Frontal cortex (tissue), 4 donors: Measurements from ENCODE around the gene EHBP1L1. TPM values are rescaled to one million over a fixed set of nuclear protein-coding genes. Genes with fewer than 3 reads are reported as not detected.

Source experiments
- DNase-seq, 2 donors: peaks; one replicate each; pipeline ENCODE4 v3.0.0; 2012; ENCODE audit warnings: low spot score in 2 of 2
- FAIRE-seq: peaks from 2 replicates; lab custom pipeline; 2012; peaks lifted over from hg19 to GRCh38; lab: Jason Lieb, UNC
- small RNA-seq: library from RNA; depleted of rRNA; stranded (forward); fragments of <200 nt; gene quantifications from one replicate; pipeline ENCODE3, GENCODE V24; 2014
- total RNA-seq: library from RNA; depleted of rRNA; stranded (reverse); fragments of >200 nt; gene quantifications from one replicate; pipeline ENCODE4 v1.2.3, GENCODE V29; 2014
- donor health status: control.
- donor health status: control.
- donor health status: control.

The EHBP1L1 gene
- total RNA-seq, 1 donor from 2014 or later = 8.6 TPM

DNA sequence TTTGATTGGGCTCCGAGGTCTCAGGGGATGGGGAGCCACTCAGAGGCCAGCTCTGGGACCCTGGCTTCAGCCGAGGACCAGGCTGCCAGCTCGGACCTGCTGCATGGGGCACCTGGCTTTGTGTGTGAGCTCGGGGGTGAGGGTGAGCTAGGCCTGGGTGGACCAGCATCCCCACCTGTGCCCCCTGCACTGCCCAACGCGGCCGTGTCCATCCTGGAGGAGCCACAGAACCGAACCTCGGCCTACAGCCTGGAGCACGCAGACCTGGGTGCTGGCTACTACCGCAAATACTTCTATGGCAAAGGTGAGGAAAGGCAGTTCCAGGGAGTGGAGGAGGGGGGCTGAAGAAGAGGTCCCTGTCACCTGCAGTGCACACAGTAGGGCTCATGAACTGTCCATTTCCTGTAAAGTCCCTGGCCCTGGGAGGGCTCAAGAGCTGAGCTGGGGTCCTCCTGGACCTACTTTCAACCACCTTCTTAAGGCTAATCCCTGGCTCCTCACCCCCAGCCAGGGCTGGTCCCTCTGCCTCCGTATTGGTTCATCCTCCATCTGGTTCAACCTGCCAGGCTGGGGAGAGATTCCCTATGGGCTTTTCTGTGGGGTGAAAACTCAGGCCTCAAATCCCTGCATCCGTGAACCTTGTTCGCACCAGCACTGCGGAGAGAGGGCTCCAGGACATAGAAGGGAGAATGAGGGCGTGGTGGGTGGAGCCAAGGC is 65.6 kb downstream of the EHBP1L1 start:
- no peak for DNase-seq
- no peak for FAIRE-seq

Small RNAs within 50 kb of the gene (small RNA-seq; reads per million reads assigned to genes)
- gene AP001362.1 (not detected), gene MIR4690 (not detected)

Other genes with a start within 250 kb of the EHBP1L1 start
- 17.5 TPM for gene DPF2, start 242.2 kb upstream of the EHBP1L1 start, total RNA-seq
- gene TIGD3, start 221.3 kb upstream of the EHBP1L1 start, total RNA-seq = 5.3 TPM
- 0.41 TPM for gene SLC25A45, start 193.4 kb upstream of the EHBP1L1 start, total RNA-seq
- gene FRMD8, start 189.4 kb upstream of the EHBP1L1 start, total RNA-seq = 8.2 TPM
- gene NEAT1, start 153.3 kb upstream of the EHBP1L1 start, total RNA-seq = 1.6 TPM
- 6,549 TPM for gene MALAT1, start 77.0 kb upstream of the EHBP1L1 start, total RNA-seq
- gene SCYL1, start 51.0 kb upstream of the EHBP1L1 start, total RNA-seq = 39.1 TPM
- 17.5 TPM for gene LTBP3, start 17.7 kb upstream of the EHBP1L1 start, total RNA-seq
- gene ZNRD2, start 5.6 kb upstream of the EHBP1L1 start, total RNA-seq = 15.9 TPM
- gene FAM89B, start 3.5 kb upstream of the EHBP1L1 start, total RNA-seq = 19.6 TPM
- gene KCNK7, start 19.7 kb downstream of the EHBP1L1 start, total RNA-seq = not detected
- 6.9 TPM for gene MAP3K11, start 38.2 kb downstream of the EHBP1L1 start, total RNA-seq
- gene PCNX3, start 39.7 kb downstream of the EHBP1L1 start, total RNA-seq = 7.7 TPM
- 3.7 TPM for gene SIPA1, start 62.0 kb downstream of the EHBP1L1 start, total RNA-seq
- 16.3 TPM for gene RELA, start 86.9 kb downstream of the EHBP1L1 start, total RNA-seq
- 61.1 TPM for gene KAT5, start 136.2 kb downstream of the EHBP1L1 start, total RNA-seq
- 9.4 TPM for gene RNASEH2C, start 144.7 kb downstream of the EHBP1L1 start, total RNA-seq
- gene AP5B1, start 204.9 kb downstream of the EHBP1L1 start, total RNA-seq = 4.1 TPM
- under 0.01 TPM for gene OVOL1, start 211.0 kb downstream of the EHBP1L1 start, total RNA-seq